ENCODE measurements around the gene FBXO24.
A peak's percentile ranks its signal among the peaks of the same experiment; 100 is the strongest.

The FBXO24 gene

DNA sequence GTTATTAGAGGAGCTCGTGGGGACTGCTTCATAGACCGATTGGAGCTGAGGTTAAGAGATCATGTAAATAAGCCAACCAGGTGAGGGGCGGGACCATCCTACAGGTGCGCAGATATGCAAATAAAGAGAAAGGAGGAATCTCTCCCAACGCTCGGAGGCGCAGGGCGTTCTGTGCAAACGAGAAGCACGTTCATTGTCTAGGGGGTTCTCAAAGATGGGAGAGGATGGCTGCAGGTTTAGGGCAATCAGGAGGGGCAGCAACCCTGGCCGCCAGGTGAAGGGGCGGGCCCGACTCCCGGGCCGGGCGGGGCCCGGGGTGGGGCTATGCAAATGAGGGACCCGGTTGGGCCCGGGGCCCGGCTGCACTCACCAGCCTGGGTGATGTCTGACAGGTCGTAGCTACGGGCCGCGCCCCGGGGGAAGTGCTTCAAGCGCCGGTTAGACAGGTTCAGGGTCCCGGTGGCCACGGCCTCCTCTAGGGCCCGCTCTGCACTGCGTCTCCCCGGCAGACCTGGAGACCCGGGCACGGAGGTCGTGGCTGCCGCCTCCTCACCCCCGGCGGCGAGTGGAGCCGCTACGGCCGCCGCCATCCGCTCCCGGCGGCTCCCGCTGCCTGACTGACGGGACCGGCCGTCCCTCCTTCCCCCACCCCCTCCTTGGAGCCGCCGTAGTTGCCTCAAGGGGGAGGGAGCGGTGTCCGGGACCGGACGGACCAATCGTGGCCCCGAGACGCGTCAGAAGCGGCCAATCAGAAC lies 440 bp upstream of the FBXO24 start, which contains the start of gene LRCH4:
Gene LRCH4 (minus strand): TSS at position 619 of the 755 bp plus-strand sequence. CDS start 29 bp downstream, at position 590.
- DNase-seq (ENCODE audit: low read depth, low spot score), result peak; percentile 12
- H3K27ac ChIP-seq, result peak within 1 kb of the TSS; percentile 96

DNA sequence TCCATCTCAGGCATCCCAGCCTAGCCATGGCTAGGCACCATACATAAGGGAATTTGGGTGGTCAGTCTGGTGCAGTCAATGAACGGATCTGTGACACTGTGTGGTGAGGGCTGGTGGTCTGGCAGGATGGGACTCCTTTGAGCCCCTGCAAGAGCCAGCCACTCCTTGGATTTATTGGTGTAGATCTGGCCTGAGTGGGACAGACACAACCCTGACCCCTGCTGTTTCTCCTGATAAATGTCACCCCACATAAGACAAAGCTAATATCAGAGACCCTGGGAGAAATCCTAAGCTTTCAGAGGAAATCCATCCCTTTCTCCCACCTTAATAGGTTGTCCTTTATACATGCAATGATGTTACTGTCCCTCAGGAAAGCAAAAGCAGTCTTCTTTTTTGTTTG lies 2.3 kb downstream of the FBXO24 start:
- no peak for DNase-seq (ENCODE audit: low read depth, low spot score)
- H3K27ac ChIP-seq, result no peak overlapping the region

GRCh38 chr7:100589341-100589947 lies 3.3 kb downstream of the FBXO24 start:
- DNase-seq (ENCODE audit: low read depth, low spot score), result no peak
- no peak overlapping the region for H3K27ac ChIP-seq

DNA sequence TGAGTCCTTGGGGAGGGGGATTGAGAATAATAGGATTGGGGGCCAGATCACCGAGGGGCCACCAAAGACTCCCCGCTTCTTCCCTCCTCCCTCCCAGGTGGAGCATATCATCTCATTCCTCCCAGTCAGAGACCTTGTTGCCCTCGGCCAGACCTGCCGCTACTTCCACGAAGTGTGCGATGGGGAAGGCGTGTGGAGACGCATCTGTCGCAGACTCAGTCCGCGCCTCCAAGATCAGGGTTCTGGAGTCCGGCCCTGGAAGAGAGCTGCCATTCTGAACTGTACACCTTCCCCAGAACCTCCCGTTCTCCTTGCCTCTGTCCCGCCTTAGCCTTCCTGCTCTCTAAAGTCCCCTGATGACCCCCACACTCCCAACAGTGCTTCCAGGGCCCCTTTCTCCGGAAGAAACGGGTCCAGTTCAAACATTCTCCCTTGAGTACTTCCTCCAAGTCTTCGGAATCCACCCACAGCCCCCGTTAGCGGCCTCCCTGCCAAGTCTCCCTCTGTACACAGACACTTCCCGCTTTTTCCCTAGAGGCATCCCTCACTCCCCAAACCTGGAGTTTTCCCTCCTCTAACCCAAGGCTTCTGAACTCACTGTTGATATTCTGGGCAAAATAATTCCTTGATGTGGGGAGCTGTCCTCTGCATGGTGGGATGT lies 4.1 kb downstream of the FBXO24 start:
- no peak for DNase-seq (ENCODE audit: low read depth, low spot score)
- no peak overlapping the region for H3K27ac ChIP-seq

- no peak for DNase-seq (ENCODE audit: low read depth, low spot score)
Observed at GRCh38 chr7:100591596-100591995, 5.5 kb downstream of the FBXO24 start.

GRCh38 chr7:100595188-100595587 lies 9.1 kb downstream of the FBXO24 start:
- no peak overlapping the region for H3K27ac ChIP-seq
- DNase-seq (ENCODE audit: low read depth, low spot score), result no peak

More at GRCh38 chr7:100591596-100591995, 5.5 kb downstream of the FBXO24 start:
- H3K27ac ChIP-seq, result no peak overlapping the region

DNA sequence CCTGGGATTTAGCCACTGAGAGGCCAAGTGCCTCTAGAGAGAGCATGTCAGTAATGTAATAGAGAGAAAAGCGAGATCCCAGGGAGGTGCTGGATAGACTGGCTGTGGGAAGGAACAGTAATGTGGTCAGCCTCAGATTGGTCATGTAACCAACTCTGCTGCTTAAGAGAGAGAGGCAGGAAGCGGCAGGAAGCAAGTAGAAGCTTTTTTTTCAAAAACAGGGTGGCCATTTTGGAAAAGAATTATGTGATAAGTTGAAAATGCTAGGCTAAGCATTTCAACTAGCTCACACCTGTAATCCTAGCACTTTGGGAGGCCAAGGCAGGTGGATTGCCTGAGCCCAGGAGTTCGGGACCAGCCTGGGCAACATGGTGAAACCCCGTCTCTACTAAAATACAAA lies 12.3 kb downstream of the FBXO24 start:
- DNase-seq (ENCODE audit: low read depth, low spot score), result no peak

DNA sequence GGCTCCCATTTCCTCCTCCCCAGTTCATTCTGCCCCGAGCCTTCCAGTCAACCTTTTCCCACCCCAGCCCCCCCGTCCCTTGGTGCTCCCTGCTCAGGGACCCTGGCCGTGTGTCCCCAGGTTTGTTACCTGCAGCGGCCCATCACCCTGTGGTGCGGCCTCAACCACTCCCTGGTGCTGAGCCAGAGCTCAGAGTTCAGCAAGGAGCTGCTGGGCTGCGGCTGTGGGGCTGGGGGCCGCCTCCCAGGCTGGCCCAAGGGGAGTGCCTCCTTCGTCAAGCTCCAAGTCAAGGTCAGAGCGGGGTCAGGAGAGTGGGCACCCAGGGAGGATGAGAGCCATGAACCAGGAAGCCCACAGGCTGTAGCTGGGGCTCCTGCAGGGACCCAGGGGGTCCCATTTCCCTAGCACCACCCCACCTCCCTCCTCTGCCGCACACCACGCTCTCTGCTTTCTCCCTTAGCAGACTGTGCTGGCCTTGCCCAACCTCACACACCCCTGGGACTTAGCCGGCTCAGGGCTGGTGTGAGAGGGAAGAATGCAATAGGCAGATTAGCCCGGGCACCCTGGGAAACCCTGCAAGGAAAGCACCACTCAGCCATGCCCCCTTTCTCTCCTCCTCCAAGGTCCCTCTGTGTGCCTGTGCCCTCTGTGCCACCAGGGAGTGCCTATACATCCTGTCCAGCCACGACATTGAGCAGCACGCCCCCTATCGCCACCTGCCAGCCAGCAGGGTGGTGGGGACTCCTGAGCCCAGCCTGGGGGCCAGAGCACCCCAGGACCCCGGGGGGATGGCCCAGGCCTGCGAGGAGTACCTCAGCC lies 14.0 kb downstream of the FBXO24 start:
- H3K27ac ChIP-seq, result no peak overlapping the region
- DNase-seq (ENCODE audit: low read depth, low spot score), result no peak

More for the DNA sequence above, 12.3 kb downstream of the FBXO24 start:
- no peak overlapping the region for H3K27ac ChIP-seq

DNA sequence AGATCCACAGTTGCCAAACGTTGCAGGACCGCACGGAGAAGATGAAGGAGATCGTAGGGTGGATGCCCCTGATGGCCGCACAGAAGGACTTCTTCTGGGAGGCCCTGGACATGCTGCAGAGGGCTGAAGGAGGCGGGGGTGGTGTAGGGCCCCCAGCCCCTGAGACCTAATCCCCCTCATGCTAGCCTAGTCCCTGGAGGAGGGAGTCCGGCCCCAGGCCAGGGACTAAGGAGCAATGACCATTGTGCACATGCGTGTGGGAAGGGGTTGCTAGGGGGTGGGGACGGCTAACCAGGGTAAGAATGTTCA lies 14.6 kb downstream of the FBXO24 start:
- DNase-seq (ENCODE audit: low read depth, low spot score), result no peak
- H3K27ac ChIP-seq, result no peak overlapping the region

DNA sequence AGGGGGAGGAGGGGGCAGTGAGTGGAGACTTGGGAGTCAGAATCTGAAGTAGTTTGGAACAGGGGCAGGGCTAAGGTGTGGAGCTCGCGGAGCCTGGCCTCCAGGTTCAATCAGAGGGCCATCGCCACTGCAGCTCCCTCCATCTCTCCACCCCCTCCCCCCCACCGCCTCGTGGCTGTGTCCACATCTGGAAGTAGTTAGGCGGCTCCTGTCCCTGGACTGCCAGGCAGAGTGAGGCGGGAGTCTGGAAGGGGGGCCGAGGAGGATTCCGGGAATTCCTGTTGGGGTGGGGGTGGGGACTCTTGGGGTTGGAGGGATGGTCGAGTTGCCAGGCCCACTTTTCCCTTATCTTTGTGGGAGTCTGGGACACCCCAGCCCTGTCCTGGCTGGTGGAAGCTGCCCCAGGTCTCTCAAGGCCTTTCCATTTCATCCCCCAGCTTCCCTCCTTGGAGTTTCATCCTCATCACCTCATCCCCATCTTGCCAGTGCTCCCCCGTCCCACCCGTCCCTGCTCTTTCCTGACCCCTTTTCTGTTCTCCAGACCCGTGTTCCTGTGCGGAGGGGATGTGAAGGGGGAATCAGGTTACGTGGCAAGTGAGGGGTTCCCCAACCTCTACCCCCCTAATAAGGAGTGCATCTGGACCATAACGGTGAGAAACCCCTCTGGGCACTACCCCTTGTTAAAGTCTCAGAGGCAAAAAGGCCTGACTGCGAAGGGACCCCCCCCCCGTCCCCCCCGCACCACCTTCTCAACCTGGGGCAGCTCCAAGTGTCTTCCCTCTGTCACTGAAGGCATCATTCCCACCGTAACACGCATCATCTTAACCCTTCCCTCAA lies 17.0 kb downstream of the FBXO24 start:
- H3K27ac ChIP-seq, result no peak overlapping the region
- DNase-seq (ENCODE audit: low read depth, low spot score), result no peak

- no peak overlapping the region for H3K27ac ChIP-seq
- no peak for DNase-seq (ENCODE audit: low read depth, low spot score)
Observed at GRCh38 chr7:100603726-100604027, 17.5 kb downstream of the FBXO24 start.

DNA sequence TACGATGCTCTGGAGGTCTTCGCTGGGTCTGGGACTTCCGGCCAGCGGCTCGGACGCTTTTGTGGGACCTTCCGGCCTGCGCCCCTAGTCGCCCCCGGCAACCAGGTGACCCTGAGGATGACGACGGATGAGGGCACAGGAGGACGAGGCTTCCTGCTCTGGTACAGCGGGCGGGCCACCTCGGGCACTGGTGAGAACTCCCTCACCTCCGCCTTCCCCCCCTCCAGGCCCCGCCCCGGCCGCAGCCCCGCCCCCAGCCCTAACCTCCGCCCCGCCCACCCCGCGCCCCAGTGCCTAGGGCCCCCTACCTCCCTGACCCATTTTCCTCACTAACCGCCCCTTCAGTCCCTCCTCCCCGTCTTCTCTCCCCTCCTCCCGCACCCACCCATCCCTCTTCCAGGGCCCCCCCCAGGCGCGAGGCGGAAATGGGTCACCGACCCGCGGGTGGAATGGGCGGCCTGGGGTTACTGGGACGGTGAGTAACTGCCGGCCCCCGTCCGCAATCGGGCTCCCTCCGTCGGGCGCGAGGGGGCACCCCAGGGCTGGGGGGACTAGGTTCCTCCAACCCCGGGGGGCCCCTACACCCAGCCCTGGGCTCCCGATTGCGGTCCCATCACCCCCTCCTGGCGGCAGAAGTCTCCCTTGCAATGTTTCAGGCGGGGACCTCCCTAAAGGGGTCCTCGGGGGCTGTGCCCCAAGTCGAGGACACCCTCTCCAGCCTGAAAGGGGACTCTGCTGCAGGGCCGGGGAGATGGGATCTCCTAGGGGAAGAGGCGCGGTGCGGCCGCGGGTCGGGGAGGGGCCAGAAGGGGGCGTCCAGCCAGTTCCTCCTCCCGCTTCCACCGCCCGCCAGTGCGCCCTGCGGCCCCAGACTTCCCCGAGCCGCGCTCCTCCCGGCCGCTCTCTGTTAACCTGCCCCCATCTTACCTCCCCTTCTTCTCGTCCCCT lies 18.2 kb downstream of the FBXO24 start:
- no peak for DNase-seq (ENCODE audit: low read depth, low spot score)
- H3K27ac ChIP-seq, result no peak overlapping the region

GRCh38 chr7:100604976-100605911 lies 19.1 kb downstream of the FBXO24 start:
- no peak for DNase-seq (ENCODE audit: low read depth, low spot score)
- no peak overlapping the region for H3K27ac ChIP-seq

DNA sequence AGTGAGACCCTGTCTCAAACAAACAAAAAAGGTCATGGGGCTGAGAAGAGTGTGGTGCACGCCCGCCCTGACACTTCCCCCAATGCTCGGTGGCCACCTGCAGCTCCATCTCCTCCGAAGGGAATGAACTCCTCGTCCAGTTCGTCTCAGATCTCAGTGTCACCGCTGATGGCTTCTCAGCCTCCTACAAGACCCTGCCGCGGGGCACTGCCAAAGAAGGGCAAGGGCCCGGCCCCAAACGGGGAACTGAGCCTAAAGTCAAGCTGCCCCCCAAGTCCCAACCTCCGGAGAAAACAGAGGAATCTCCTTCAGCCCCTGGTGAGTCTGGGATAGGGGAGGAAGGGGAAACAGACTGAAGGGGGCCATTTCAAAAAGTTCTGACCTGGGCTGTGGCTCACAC lies 20.2 kb downstream of the FBXO24 start:
- no peak overlapping the region for H3K27ac ChIP-seq
- DNase-seq (ENCODE audit: low read depth, low spot score), result no peak

DNA sequence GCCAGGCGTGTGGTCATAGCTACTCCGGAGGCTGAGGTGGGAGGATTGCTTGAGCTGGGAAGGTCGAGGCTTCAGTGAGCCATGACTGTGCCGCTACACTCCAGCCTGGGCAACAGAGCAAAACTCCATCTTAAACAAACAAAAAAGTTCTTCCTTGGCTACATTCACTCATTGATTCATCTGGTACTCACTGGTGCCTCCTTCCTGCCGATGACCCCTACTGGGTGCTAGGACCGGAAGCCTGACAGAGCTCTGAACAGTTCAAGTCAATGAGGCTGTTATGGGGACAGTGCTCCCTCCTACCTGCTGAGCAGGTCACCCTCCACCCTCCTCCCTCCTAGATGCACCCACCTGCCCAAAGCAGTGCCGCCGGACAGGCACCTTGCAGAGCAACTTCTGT lies 21.0 kb downstream of the FBXO24 start:
- DNase-seq (ENCODE audit: low read depth, low spot score), result no peak
- peak overlapping the region; percentile 4 for H3K27ac ChIP-seq

GRCh38 chr7:100609958-100610357 lies 23.8 kb downstream of the FBXO24 start:
- no peak for DNase-seq (ENCODE audit: low read depth, low spot score)
- no peak overlapping the region for H3K27ac ChIP-seq

DNA sequence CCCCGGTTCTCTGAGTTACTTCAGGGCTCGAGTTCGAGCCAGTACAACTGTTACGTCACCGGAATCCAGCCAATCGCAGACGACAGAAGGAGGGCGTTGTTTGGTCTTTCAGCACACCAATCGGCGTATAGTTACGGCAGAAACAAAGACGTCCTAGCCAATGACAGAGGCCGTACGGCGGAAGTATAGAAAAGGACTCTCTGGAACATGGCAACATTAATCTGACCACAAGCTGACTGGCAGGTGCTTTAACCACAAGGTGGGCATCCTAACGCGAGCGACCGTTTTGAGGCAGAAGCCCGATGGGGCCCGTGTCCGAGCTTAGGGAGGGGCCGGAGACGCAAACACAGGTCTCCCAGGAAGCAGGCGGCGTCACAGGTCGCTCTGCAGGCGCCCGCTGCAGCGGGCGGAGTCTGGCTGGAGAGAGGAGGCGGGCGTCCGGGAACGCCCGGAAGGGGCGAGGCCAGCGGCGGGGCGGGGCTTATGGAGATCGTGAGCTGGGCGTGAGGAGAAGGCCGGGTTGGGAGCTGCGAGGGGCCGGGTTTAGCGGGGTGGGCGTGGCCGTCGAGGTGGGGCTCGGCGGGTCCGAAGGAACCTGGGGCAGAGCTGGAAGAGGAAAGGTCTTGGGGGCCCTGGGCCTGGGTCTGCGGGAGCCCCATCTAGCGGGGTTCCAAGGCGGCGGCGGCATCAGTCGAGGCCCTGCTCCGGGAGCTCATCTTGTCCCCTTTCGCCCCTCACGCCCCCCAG lies 26.0 kb downstream of the FBXO24 start, which contains the start of gene MOSPD3:
Gene MOSPD3 (plus strand): TSS at position 558 of the 747 bp plus-strand sequence. CDS start 252 bp downstream, outside the sequence.
- H3K27ac ChIP-seq, result peak within 1 kb of the TSS; percentile 77
- peak; percentile 97 for DNase-seq (ENCODE audit: low read depth, low spot score)
